HG03060 (cell line): ENCODE data around the gene ATXN7L2.
A peak's percentile ranks its signal among the peaks of the same experiment; 100 is the strongest.

Experiments used
- ATAC-seq: cut with Tn5 transposase; IDR thresholded peaks from one replicate; pipeline ENCODE4 v1.9.1; 2021; ENCODE audit warnings: low read depth, moderate number of reproducible peaks; ENCODE audit not compliant: unreplicated experiment

The ATXN7L2 gene

GRCh38 chr1:109522026-109522425 is 38.3 kb downstream of the ATXN7L2 start:
- no peak for ATAC-seq

GRCh38 chr1:109523706-109524105 is 40.0 kb downstream of the ATXN7L2 start:
- no peak for ATAC-seq

DNA sequence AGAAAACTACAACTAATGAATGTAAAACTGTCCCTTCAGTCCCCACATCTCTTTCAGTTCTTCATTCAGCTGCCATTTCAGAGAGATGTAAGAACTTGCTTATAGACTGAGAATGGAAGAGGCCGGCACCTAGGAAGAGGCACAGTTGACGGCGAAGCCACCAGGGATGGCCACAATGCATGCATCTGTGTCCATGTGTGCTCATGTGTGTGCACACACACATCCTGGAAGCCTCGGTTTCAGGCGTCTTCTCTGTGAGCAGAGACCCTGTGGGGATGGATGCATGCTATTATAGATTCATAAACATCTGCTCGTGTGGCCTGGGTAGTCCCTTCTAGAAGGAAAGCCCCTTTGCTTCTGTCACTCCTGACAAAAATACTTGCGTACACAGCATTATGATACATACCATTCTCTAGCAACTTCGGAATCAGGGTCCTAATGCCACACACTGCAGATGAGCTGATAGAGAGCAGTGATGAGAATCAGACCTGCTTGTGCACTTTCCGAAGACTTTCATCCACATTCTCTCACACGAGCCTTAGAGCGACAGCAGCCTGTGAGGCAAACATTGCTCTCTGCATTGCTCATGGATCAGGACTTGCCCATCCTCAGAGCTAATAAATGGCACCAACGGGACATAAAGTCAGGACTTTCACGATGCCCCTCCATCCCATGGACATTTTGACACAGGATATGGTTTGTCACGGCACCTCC is 43.5 kb downstream of the ATXN7L2 start:
- ATAC-seq: peak; percentile 52

- no peak for ATAC-seq
These were observed 44.4 kb downstream of the ATXN7L2 start for GRCh38 chr1:109527846-109528695.

- no peak for ATAC-seq
These were observed 45.0 kb downstream of the ATXN7L2 start for GRCh38 chr1:109528712-109529111.

GRCh38 chr1:109529881-109530456 is 46.3 kb downstream of the ATXN7L2 start:
- ATAC-seq: no peak

GRCh38 chr1:109530457-109531087 is 46.9 kb downstream of the ATXN7L2 start:
- no peak for ATAC-seq

- no peak for ATAC-seq
These were observed 47.7 kb downstream of the ATXN7L2 start for GRCh38 chr1:109531380-109531779.

DNA sequence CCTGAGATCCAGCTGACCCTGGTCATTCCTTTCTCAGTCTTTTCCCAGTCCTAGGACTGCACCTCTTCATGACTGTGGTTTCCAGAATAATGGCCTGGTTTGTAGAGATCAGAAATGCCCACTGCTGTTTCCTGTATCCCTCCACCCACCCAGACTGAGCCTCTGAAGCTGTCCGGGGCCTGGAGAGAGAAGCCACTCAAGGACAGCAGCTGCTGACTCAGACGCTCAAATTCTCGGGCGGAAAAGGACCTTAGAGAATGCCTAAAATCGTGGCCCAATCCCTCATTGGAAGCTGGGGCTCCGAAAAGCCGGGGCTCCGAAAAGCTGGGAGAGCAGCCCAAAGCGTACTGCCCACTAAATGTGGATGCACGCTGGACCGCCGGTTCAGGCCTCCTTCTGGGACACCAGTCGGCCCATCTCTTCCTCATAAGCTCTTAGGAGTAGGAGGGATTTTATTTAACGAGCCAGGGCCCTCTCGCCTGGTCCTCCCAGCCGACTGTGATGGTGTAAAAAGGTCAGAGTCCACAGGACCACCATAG is 48.2 kb downstream of the ATXN7L2 start:
- no peak for ATAC-seq

DNA sequence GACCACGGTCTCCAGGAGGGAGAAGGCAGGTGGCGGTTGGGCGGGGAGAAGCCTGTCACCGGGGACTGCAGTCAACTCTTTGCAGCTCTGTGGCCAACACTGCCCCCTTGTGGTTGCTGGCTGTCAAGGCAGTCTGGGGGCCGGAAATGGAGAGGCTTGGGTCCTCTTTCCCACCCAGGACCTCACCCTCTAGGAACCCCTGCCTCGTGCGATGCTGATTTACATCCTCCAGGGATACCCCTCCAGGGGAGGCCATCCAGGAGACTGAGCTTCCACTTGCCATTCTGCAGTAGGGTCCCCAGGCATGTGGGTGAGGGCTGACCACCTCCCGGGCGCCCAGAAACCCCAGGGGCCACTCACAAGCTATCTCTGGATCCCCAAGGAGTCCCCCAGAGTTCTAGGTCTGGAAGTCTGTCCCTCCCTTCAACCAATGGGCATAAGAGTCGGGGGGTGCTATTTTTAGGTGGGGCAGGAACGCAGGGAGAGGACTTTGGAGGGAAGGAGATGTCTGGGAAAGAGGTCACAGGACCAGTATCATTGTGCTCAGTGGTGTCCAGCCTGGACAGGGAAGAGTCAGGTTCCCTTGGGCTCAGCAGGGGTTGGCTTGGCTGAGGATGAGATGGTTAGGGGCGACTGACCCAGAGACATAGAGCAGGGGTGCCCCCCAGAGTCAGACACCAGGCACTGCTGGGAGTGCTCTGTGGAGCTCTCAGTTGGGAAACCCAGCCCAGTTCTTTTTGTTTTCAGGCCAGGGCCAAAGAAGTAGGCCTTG is 48.8 kb downstream of the ATXN7L2 start:
- no peak for ATAC-seq

- no peak for ATAC-seq
These were observed 50.7 kb downstream of the ATXN7L2 start for GRCh38 chr1:109534307-109534858.

DNA sequence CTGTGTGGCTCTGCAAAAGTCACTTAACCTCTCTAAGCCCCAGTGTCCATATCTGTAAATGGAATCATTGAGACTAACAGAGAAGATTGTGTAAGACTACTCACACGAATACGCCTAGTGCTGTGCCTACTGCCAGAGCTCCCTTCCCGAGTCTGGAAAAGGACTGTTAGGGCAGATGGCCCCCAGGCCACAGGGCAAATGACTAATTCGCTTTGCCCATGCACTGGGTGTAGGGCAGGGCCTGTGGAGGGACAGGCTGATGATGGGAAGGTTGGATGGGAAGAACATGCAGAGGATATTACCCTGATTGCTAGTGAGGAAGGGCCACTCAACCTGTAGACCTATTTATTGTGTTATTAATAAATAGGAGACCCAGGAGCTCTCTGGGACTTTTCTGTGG is 51.8 kb downstream of the ATXN7L2 start:
- ATAC-seq: no peak

DNA sequence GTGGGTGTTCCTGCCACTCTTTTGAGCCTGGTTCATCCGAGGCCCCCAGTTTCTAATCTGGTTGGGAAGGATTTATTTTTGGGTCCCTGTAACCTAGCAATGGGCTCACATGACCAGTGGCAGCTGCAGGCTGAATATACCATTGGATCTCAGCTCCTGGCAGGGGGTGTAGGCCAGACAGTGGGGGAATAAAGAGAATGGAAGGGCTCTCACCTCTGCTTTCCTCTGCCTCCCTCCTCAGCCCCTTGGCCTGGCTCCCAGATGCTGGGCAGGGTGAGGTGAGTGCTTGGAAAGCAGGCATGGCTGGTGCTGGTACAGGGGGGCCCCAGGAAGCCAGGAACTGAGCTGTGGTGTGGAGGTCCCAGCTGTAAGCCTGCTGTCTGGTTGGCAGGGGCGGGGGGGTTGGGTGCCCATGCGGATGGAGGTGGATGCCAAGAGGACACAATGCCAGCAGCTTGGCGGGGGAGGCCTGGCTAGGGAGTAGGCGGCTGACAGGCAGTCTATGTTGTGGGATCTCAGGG is 52.3 kb downstream of the ATXN7L2 start:
- no peak for ATAC-seq

DNA sequence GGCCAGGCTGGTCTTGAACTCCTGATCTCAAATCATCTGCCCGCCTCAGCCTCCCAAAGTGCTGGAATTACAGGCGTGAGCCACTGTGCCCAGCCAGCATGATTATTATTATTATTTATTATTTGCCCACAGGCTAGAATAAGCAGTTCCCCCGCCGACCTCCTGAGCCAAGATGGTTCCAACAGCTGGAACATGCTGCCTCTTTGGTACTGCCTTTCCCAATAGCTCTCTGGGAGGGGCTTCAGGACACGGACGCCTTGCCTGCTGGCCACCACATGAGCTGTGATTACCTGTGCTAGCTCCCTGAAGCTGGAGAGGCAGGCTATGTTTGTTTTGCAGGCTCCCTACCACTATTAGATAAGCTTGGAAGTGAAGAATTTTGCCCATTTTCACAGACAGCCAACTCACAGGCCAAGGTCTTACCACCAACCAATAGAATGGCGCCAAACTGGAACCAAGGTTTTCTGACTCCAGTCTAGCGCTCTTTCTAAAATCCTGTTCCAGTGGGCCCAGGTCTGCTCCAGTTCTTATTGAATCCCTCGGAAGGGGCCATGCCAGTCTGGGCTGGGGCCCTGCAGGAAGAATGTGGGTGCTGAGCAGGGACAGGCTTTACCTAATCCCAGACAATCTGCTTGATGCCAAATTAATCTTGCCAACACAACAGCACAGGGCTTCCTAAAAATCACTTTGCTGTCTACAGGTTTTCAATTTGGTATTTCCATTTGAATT is 53.9 kb downstream of the ATXN7L2 start:
- no peak for ATAC-seq

DNA sequence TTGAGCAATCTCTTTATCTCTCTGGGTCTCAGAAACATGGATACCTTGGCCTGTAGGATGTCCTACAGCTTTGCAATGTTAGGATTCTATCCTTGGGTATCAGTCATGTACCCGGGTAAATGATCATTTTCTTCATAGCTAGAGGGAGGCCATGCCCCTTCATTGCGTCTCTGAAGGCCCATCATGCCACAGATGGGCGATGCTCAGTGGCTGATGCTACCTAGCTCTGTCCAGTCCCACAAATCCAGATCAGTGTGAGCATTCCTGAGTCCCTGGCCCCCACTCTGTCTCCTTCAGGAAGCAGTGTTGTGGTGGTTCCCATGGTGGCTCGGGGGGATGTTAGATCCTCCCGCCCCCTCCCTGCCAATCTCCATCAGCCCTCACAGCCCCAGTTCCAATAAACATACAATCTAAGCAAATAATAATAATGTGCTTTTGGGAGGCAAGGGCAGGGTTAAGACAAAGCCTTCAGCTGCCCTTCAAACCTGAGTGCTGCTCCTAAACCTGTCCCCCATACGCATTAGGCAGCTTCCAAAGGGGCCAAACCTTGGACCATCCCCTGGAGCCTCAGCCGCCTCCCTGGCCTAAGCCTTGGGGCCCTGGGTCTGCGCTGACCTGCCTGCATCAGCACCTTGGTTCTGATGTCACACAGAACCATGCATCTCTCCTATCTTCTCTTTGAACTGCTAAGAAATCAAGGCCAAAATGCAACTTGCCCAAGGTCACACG is 55.3 kb downstream of the ATXN7L2 start:
- no peak for ATAC-seq

GRCh38 chr1:109539676-109540075 is 56.0 kb downstream of the ATXN7L2 start, which contains the start of gene GPR61:
Gene GPR61, plus strand, starts transcription at chr1:109539872. Its CDS starts 3,151 bp downstream, at chr1:109543023.
- no peak for ATAC-seq

DNA sequence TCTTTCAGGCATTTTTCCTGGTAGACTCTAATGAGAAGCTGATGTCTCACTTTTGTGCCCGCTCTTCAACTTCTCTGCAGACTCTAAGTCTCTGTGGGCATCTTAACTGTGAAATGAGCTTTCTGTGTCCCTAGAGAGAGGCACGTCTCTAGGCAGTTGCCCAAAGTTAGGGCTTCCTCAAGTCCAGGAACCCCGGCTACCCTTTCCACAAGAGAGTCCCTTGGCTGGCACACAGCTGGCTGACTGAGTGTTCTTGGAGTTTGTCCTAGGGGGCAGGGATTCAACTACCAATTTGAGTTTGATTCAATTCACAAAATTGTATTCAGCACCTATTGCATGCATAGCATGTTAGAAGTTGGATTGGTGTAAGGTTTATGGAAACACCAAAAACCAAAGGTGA is 57.4 kb downstream of the ATXN7L2 start:
- ATAC-seq: no peak
